ENCODE results near the gene CRYBB3.
"Not testable (repeated sequence)": the region's sequence is repeated elsewhere in the genome, so short reads cannot be mapped to it uniquely, and the experiment has no call there.

Gene CRYBB3

GRCh38 chr22:25219948-25220442 is 20.3 kb downstream of the CRYBB3 start:
- no peaks in the 10 kb centered on the region for H3K27me3 ChIP-seq (ENCODE audit: control insufficient read depth, insufficient read depth, low read length, poor library complexity, severe bottlenecking)
- WGBS, 2 experiments: 85 to 88% methylated on average over 4 of the region's 4 CpGs

GRCh38 chr22:25221790-25222189 is 22.1 kb downstream of the CRYBB3 start:
- no peaks in the 10 kb centered on the region for H3K9me3 ChIP-seq (ENCODE audit: control insufficient read depth, low read length)
- 85 to 90% methylated on average over 8 of the region's 8 CpGs for WGBS, 2 experiments
- H3K4me3 ChIP-seq (ENCODE audit: insufficient read depth, low read depth, low read length): no peak overlapping the region

More at GRCh38 chr22:25219948-25220442, 20.3 kb downstream of the CRYBB3 start:
- Histone ChIP-seq H3K4me1 (ENCODE audit: control insufficient read depth, insufficient read depth, low read length) (peaks cover 4% of the 10 kb centered on the region), H3K9me3 (ENCODE audit: control insufficient read depth, low read length) (no peaks in the 10 kb centered on the region), H3K27ac (ENCODE audit: insufficient read depth, low read depth, low read length, poor library complexity, severe bottlenecking) (no peak overlapping the region), H3K36me3 (ENCODE audit: control insufficient read depth, insufficient read depth, low read length) (no peaks in the 10 kb centered on the region), H3K4me3 (ENCODE audit: insufficient read depth, low read depth, low read length) (no peak overlapping the region)

GRCh38 chr22:25223269-25223850 is 23.7 kb downstream of the CRYBB3 start:
- H3K27ac ChIP-seq (ENCODE audit: insufficient read depth, low read depth, low read length, poor library complexity, severe bottlenecking): no peak overlapping the region

More at GRCh38 chr22:25221790-25222189, 22.1 kb downstream of the CRYBB3 start:
- Histone ChIP-seq H3K36me3 (ENCODE audit: control insufficient read depth, insufficient read depth, low read length) (no peaks in the 10 kb centered on the region), H3K27me3 (ENCODE audit: control insufficient read depth, insufficient read depth, low read length, poor library complexity, severe bottlenecking) (no peaks in the 10 kb centered on the region), H3K4me1 (ENCODE audit: control insufficient read depth, insufficient read depth, low read length) (peaks cover 4% of the 10 kb centered on the region), H3K27ac (ENCODE audit: insufficient read depth, low read depth, low read length, poor library complexity, severe bottlenecking) (no peak overlapping the region)

GRCh38 chr22:25228822-25229221 is 29.2 kb downstream of the CRYBB3 start:
- H3K4me3 ChIP-seq (ENCODE audit: insufficient read depth, low read depth, low read length): no peak overlapping the region
- H3K4me1 ChIP-seq (ENCODE audit: control insufficient read depth, insufficient read depth, low read length): no peaks in the 10 kb centered on the region
- H3K9me3 ChIP-seq (ENCODE audit: control insufficient read depth, low read length): no peaks in the 10 kb centered on the region
- no peaks in the 10 kb centered on the region for H3K27me3 ChIP-seq (ENCODE audit: control insufficient read depth, insufficient read depth, low read length, poor library complexity, severe bottlenecking)
- 93 to 94% methylated on average over 12 of the region's 13 CpGs for WGBS, 2 experiments
- H3K27ac ChIP-seq (ENCODE audit: insufficient read depth, low read depth, low read length, poor library complexity, severe bottlenecking): no peak overlapping the region
- no peaks in the 10 kb centered on the region for H3K36me3 ChIP-seq (ENCODE audit: control insufficient read depth, insufficient read depth, low read length)

More at GRCh38 chr22:25223269-25223850, 23.7 kb downstream of the CRYBB3 start:
- WGBS, 2 experiments: 71 to 78% methylated on average over 12 of the region's 12 CpGs
- no peaks in the 10 kb centered on the region for H3K9me3 ChIP-seq (ENCODE audit: control insufficient read depth, low read length)
- peaks cover 4% of the 10 kb centered on the region for H3K4me1 ChIP-seq (ENCODE audit: control insufficient read depth, insufficient read depth, low read length)
- no peaks in the 10 kb centered on the region for H3K36me3 ChIP-seq (ENCODE audit: control insufficient read depth, insufficient read depth, low read length)
- H3K27me3 ChIP-seq (ENCODE audit: control insufficient read depth, insufficient read depth, low read length, poor library complexity, severe bottlenecking): no peaks in the 10 kb centered on the region
- H3K4me3 ChIP-seq (ENCODE audit: insufficient read depth, low read depth, low read length): no peak overlapping the region

- not testable (repeated sequence) for H3K36me3 ChIP-seq (ENCODE audit: control insufficient read depth, insufficient read depth, low read length); H3K27ac ChIP-seq (ENCODE audit: insufficient read depth, low read depth, low read length, poor library complexity, severe bottlenecking); H3K4me1 ChIP-seq (ENCODE audit: control insufficient read depth, insufficient read depth, low read length); H3K27me3 ChIP-seq (ENCODE audit: control insufficient read depth, insufficient read depth, low read length, poor library complexity, severe bottlenecking); H3K9me3 ChIP-seq (ENCODE audit: control insufficient read depth, low read length); H3K4me3 ChIP-seq (ENCODE audit: insufficient read depth, low read depth, low read length)
- WGBS, 2 experiments: 82 to 91% methylated on average over 2 of the region's 2 CpGs
Measured at GRCh38 chr22:25230760-25231159, 31.1 kb downstream of the CRYBB3 start.

DNA sequence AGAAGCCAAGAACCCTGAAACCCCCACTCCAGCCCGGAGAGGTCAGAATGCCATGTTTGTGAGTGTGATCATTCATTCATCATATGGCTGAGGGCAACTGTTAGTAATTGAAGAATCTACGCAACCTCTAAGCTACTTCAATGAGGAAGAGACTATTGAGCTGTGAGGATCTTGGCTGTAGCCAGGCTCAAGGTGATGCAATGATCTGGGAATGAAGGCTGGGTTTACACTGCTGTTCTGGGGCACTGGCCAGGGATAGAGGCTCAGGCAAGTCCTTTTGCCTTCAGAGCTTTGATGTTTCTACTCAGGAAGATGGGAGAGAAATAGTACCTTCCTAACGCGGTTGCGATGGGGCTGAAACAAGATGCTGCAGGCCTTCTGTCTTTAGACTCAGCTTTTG is 32.6 kb downstream of the CRYBB3 start:
- no peak overlapping the region for H3K4me3 ChIP-seq (ENCODE audit: insufficient read depth, low read depth, low read length)
- H3K27ac ChIP-seq (ENCODE audit: insufficient read depth, low read depth, low read length, poor library complexity, severe bottlenecking): no peak overlapping the region
- no peaks in the 10 kb centered on the region for H3K27me3 ChIP-seq (ENCODE audit: control insufficient read depth, insufficient read depth, low read length, poor library complexity, severe bottlenecking)
- no peaks in the 10 kb centered on the region for H3K36me3 ChIP-seq (ENCODE audit: control insufficient read depth, insufficient read depth, low read length)
- no peaks in the 10 kb centered on the region for H3K4me1 ChIP-seq (ENCODE audit: control insufficient read depth, insufficient read depth, low read length)
- H3K9me3 ChIP-seq (ENCODE audit: control insufficient read depth, low read length): no peaks in the 10 kb centered on the region
- 86 to 87% methylated on average over 5 of the region's 5 CpGs for WGBS, 2 experiments

DNA sequence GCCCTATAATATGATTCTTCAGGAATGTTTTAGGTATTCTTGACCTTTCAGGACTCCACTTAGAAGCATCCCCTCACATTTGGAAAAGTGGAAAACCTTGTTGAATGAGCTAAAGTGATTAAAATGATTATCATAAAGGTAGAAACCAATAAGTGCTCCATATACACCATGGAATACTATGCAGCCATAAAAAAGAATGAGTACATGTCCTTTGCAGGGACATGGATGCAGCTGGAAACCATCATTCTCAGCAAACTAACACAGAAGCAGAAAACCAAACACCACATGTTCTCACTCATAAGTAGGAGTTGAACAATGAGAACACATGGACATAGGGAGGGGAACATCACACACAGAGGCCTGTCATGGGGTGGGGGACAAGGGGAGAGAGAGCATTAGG is 34.0 kb downstream of the CRYBB3 start:
- H3K27me3 ChIP-seq (ENCODE audit: control insufficient read depth, insufficient read depth, low read length, poor library complexity, severe bottlenecking); H3K27ac ChIP-seq (ENCODE audit: insufficient read depth, low read depth, low read length, poor library complexity, severe bottlenecking); H3K36me3 ChIP-seq (ENCODE audit: control insufficient read depth, insufficient read depth, low read length); H3K4me1 ChIP-seq (ENCODE audit: control insufficient read depth, insufficient read depth, low read length); H3K4me3 ChIP-seq (ENCODE audit: insufficient read depth, low read depth, low read length); H3K9me3 ChIP-seq (ENCODE audit: control insufficient read depth, low read length): not testable (repeated sequence)

GRCh38 chr22:25235547-25236290 is 36.1 kb downstream of the CRYBB3 start:
- WGBS, 2 experiments: 17% methylated on average over 30 of the region's 30 CpGs
- Histone ChIP-seq H3K27ac (ENCODE audit: insufficient read depth, low read depth, low read length, poor library complexity, severe bottlenecking) (no peak overlapping the region), H3K9me3 (ENCODE audit: control insufficient read depth, low read length) (no peaks in the 10 kb centered on the region), H3K27me3 (ENCODE audit: control insufficient read depth, insufficient read depth, low read length, poor library complexity, severe bottlenecking) (no peaks in the 10 kb centered on the region), H3K36me3 (ENCODE audit: control insufficient read depth, insufficient read depth, low read length) (no peaks in the 10 kb centered on the region), H3K4me1 (ENCODE audit: control insufficient read depth, insufficient read depth, low read length) (no peaks in the 10 kb centered on the region), H3K4me3 (ENCODE audit: insufficient read depth, low read depth, low read length) (no peak overlapping the region)

DNA sequence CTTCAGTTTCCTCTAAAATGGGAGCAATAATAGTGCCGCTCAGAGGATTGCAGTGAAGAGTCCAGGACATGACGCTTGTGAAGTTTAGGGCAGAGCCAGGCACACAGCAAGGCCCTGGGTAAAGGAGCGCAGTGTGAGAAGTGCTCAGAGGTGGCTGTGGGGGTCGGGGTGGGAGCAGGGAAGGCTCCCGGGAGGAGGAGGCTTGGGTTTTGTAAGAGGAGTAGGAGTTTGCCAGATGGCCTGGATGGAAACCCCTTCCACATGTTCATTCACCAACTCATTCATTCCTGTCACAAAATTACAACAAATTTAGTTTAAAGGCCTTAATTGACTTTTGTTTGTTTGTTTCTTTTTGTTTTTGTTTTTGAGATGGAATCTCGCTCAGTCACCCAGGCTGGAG is 36.8 kb downstream of the CRYBB3 start:
- Histone ChIP-seq H3K9me3 (ENCODE audit: control insufficient read depth, low read length) (no peaks in the 10 kb centered on the region), H3K4me1 (ENCODE audit: control insufficient read depth, insufficient read depth, low read length) (no peaks in the 10 kb centered on the region), H3K27ac (ENCODE audit: insufficient read depth, low read depth, low read length, poor library complexity, severe bottlenecking) (no peak overlapping the region), H3K36me3 (ENCODE audit: control insufficient read depth, insufficient read depth, low read length) (no peaks in the 10 kb centered on the region), H3K27me3 (ENCODE audit: control insufficient read depth, insufficient read depth, low read length, poor library complexity, severe bottlenecking) (no peaks in the 10 kb centered on the region), H3K4me3 (ENCODE audit: insufficient read depth, low read depth, low read length) (no peak overlapping the region)
- 91 to 92% methylated on average over 5 of the region's 6 CpGs for WGBS, 2 experiments

GRCh38 chr22:25237503-25237902 is 37.8 kb downstream of the CRYBB3 start:
- H3K36me3 ChIP-seq (ENCODE audit: control insufficient read depth, insufficient read depth, low read length): no peaks in the 10 kb centered on the region
- 79 to 84% methylated on average over 4 of the region's 4 CpGs for WGBS, 2 experiments

More at GRCh38 chr22:25237503-25237902, 37.8 kb downstream of the CRYBB3 start:
- Histone ChIP-seq H3K4me3 (ENCODE audit: insufficient read depth, low read depth, low read length) (no peak overlapping the region), H3K9me3 (ENCODE audit: control insufficient read depth, low read length) (no peaks in the 10 kb centered on the region), H3K27me3 (ENCODE audit: control insufficient read depth, insufficient read depth, low read length, poor library complexity, severe bottlenecking) (no peaks in the 10 kb centered on the region), H3K27ac (ENCODE audit: insufficient read depth, low read depth, low read length, poor library complexity, severe bottlenecking) (no peak overlapping the region), H3K4me1 (ENCODE audit: control insufficient read depth, insufficient read depth, low read length) (no peaks in the 10 kb centered on the region)
